ENCODE data around the gene CCIN. TPM values are rescaled to one million over a fixed set of nuclear protein-coding genes. Genes with fewer than 3 reads are reported as not detected.

The CCIN gene
- total and polyA plus RNA-seq, 2 of the 13 experiments (the other 11 are each of a cell fraction or from before 2014, with no cell fraction given): not detected

DNA sequence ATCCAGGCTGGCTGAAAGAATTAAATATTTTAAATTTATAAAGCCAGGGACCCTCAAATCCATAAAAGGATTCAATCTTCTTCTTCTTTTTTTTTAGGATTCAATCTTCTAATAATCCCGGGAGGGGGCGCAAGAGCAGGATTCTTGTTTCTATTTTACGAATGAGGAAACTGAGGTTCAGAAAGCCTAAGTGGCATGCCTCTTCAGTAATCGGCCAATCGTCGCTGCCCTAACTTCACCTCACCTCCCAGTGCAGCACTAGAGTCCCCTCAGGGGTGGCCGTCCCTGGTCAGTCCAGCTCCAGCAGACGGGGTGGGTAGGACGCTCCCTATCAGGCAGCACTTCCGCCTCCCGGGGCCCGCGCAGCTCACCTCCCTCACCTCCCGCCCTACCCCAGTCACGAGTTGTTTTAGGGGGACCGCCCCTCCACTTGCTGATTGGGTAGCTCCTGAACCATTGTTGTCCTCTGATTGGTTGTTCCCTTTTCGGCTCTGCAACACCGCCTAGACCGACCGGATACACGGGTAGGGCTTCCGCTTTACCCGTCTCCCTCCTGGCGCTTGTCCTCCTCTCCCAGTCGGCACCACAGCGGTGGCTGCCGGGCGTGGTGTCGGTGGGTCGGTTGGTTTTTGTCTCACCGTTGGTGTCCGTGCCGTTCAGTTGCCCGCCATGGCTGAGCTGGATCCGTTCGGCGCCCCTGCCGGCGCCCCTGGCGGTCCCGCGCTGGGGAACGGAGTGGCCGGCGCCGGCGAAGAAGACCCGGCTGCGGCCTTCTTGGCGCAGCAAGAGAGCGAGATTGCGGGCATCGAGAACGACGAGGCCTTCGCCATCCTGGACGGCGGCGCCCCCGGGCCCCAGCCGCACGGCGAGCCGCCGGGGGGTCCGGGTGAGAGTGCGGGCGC is 21.5 kb downstream of the CCIN start, which contains the start of gene CLTA (continued):
- TF ChIP-seq ZNF224 (CRISPR knock-in tag; IDR thresholded peaks at IDR 0.05): peak; percentile 48; the same call in 1 of the 2 replicates
- peak; percentile 39; the same call in 1 of the 2 replicates for TF ChIP-seq SNAPC2 (CRISPR knock-in tag; IDR thresholded peaks at IDR 0.05)
- TF ChIP-seq, protein P1, sequence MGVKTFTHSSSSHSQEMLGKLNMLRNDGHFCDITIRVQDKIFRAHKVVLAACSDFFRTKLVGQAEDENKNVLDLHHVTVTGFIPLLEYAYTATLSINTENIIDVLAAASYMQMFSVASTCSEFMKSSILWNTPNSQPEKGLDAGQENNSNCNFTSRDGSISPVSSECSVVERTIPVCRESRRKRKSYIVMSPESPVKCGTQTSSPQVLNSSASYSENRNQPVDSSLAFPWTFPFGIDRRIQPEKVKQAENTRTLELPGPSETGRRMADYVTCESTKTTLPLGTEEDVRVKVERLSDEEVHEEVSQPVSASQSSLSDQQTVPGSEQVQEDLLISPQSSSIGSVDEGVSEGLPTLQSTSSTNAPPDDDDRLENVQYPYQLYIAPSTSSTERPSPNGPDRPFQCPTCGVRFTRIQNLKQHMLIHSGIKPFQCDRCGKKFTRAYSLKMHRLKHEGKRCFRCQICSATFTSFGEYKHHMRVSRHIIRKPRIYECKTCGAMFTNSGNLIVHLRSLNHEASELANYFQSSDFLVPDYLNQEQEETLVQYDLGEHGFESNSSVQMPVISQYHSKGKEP (CRISPR knock-in tag; IDR thresholded peaks at IDR 0.05): no peak
- TF ChIP-seq ZNF180 (CRISPR knock-in tag; IDR thresholded peaks at IDR 0.05; ENCODE audit: borderline replicate concordance, low read depth): no peak; the same call in 1 of the 2 replicates
- TF ChIP-seq KAT2B (IDR thresholded peaks at IDR 0.05; ENCODE audit: borderline replicate concordance, low read depth, low read length): no peak
- peak; percentile 94 for TF ChIP-seq SALL2 (CRISPR knock-in tag; IDR thresholded peaks at IDR 0.05)
- no peak for TF ChIP-seq NFE2 (CRISPR knock-in tag; IDR thresholded peaks at IDR 0.05)
- no peak for TF ChIP-seq SAFB2 (CRISPR knock-in tag; IDR thresholded peaks at IDR 0.05; ENCODE audit: borderline replicate concordance, low read depth)
- no peak for TF ChIP-seq TEAD2 (CRISPR knock-in tag; IDR thresholded peaks at IDR 0.05)
- TF ChIP-seq ZNF792 (CRISPR knock-in tag; IDR thresholded peaks at IDR 0.05): 0 out of 2 replicates have a peak, but pooled peaks have one; percentile 44
- 0 out of 2 replicates have a peak, but pooled peaks have one; percentile 30 for TF ChIP-seq PCBP1 (IDR thresholded peaks at IDR 0.05; ENCODE audit: borderline replicate concordance, low read depth, low read length)
- no peak for TF ChIP-seq ZNF460 (CRISPR knock-in tag; IDR thresholded peaks at IDR 0.05; ENCODE audit: borderline replicate concordance)
- TF ChIP-seq MTF1 (CRISPR knock-in tag; IDR thresholded peaks at IDR 0.05): 0 out of 2 replicates have a peak, but pooled peaks have one; percentile 14
- peak; percentile 55; the same call in 1 of the 2 replicates for TF ChIP-seq HIVEP1 (CRISPR knock-in tag; IDR thresholded peaks at IDR 0.05)

All from HepG2 (cell line).